Heart right ventricle (tissue), 16 donors: ENCODE results near the gene NR2F1-AS1. TPM values are rescaled to one million over a fixed set of nuclear protein-coding genes. Genes with fewer than 3 reads are reported as not detected.
A peak's percentile ranks its signal among the peaks of the same experiment; 100 is the strongest.

Experiments
- ATAC-seq, 8 donors: fragments of 200-7000 bp; cut with Tn5 transposase; one replicate each; pipeline ENCODE4 v1.9.1; 2020; ENCODE audit warnings: mild to moderate bottlenecking in 8 of 8, moderate library complexity in 8 of 8, moderate number of reproducible peaks in 1 of 8
- DNase-seq, 2 donors: peaks; one replicate each; pipeline ENCODE4 v3.0.0-alpha.2; 2020
- H3K27ac ChIP-seq, 10 donors: fragments of 200-600 bp; sonication (generic) in 2 of 10; one replicate each; pipeline versions ENCODE4 v1.5.0 to v1.8.0; 2020 to 2022; ENCODE audit warnings: mild to moderate bottlenecking in 3 of 10
- H3K27me3 ChIP-seq, 7 donors: fragments of 200-600 bp; one replicate each; pipeline ENCODE4 v1.8.0; 2021 to 2022; ENCODE audit warnings: mild to moderate bottlenecking in 2 of 7
- H3K36me3 ChIP-seq, 9 donors: fragments of 200-600 bp; sonication (generic) in 1 of 9; one replicate each; pipeline versions ENCODE4 v1.5.0 to v1.8.0; 2020 to 2022; ENCODE audit warnings: mild to moderate bottlenecking in 2 of 9
- H3K4me1 ChIP-seq, 9 donors: fragments of 200-600 bp; sonication (generic) in 1 of 9; one replicate each; pipeline versions ENCODE4 v1.5.0 to v1.8.0; 2020 to 2022; ENCODE audit warnings: mild to moderate bottlenecking in 4 of 9
- H3K4me3 ChIP-seq, 10 donors: fragments of 200-600 bp; sonication (generic) in 2 of 10; one replicate each; pipeline versions ENCODE4 v1.5.0 to v1.8.0; 2020 to 2022; ENCODE audit warnings: mild to moderate bottlenecking in 7 of 10, moderate library complexity in 2 of 10
- H3K9me3 ChIP-seq, 11 donors: fragments of 200-600 bp in 10 of 11; sonication (generic) in 2 of 11; one replicate each; pipeline versions ENCODE4 v1.5.0 to v1.8.0; 2013 to 2022; ENCODE audit warnings: mild to moderate bottlenecking in 2 of 11, control low read depth in 1 of 11, moderate library complexity in 1 of 11
- CTCF ChIP-seq, 9 donors: fragments of 200-600 bp; sonication (generic) in 2 of 9; IDR thresholded peaks; one replicate each; pipeline versions ENCODE4 v1.5.0 to v1.8.0; 2021 to 2022; ENCODE audit warnings: antibody characterized with exemption in 9 of 9, mild to moderate bottlenecking in 5 of 9, moderate library complexity in 1 of 9
- WGBS, 2 donors: extraction: QIAGEN DNeasy Blood & Tissue Kit; methylation state at CpG; one replicate each; pipeline ENCODE4 v1.1.7; 2013; ENCODE audit warnings: inconsistent platforms in 1 of 2; 5-methylcytosine and 5-hydroxymethylcytosine counted together
- intact Hi-C, 10 donors: fragments of 100-400 bp; cut with DNase I; formaldehyde crosslinking; loops; one replicate each; pipeline versions ENCODE4 v1.11.1 to v1.14.2; 2022
- long read RNA-seq, 3 donors: library from polyadenylated mRNA; unstranded; transcript quantifications; one replicate each; pipeline ENCODE4 v2.0.0, GENCODE V29; 2020 to 2021
- polyA plus RNA-seq, 2 donors: library from polyadenylated mRNA; stranded (reverse); fragments of 200-250 nt; gene quantifications; one replicate each; pipeline ENCODE4 v1.2.3, GENCODE V29; 2013
- total RNA-seq, 10 donors: library from RNA; stranded (reverse); fragmentation: NEBNext Ultra II Directional in 3 of 10; extraction: Animal tissue kit (Norgen Biotek cat#: 25700) in 3 of 10; gene quantifications; one replicate each; pipeline versions ENCODE4 v1.2.1 to v1.2.4, GENCODE V29; 2021 to 2023
- donor health status: Arrhythmogenic right ventricular cardiomyopathy.
- donor health status: ischemic (EF 13 %, LVEDD 7.1; RV severe dilation, severe dysfunction).
- donor health status: healthy with polysubstance abuse.
- donor health status: DM: no; HTN: yes; CAD: no.
- donor health status: DM: no; HTN: no; CAD: no.
- donor health status: ischemic (EF 25% LVEDD 6.9; RV normal size, moderate dysfunction).
- donor health status: ischemic (EF 25% LVEDD 5.7; RV mildly dilated, moderate dysfunction).
- donor health status: healthy.
- donor health status: DM: yes; HTN: yes; CAD: no.
- donor health status: Ischemic cardiomyopathy.
- donor health status: ischemic (EF 35%, LVEDD 5.7; RV mildly dilated, moderate dysfunction).
- donor health status: nonischemic (EF 11% LVEDD 7.7; RV severe dilation, severe dysfunction).
- donor health status: DM: yes; HTN: yes; CAD: no.
- donor health status: PGD.
- donor health status: ischemic (EF 29% LVEDD 5.4; RV normal size, mild dysfunction).
- donor health status: nonischemic (EF 23%, LVEDD 6.1; RV moderate dilation, normal function).

The NR2F1-AS1 gene
- total RNA-seq (under 1 TPM in 9 of 10 donors, not detected in 1; 0.44 to 0.87 (median 0.59) TPM), polyA plus RNA-seq (1 to 10 TPM in 1 of 2 donors, under 1 TPM in 1; 0.41 to 2.9 TPM)
- long read RNA-seq, donor 1, result 0 reads
- long read RNA-seq, donor 2, result 0 reads
- long read RNA-seq, donor 3, result 0 reads

- WGBS, 2 donors, result 0 to 1% methylated on average over 41 of the region's 41 CpGs
- TF ChIP-seq CTCF (IDR thresholded peaks at IDR 0.05), result no peak
- intact Hi-C loops, result loop anchor here in 7 of 10 donors (1.0 to 10.0 kb wide), 6 partner anchors 220 to 1114 kb away; no protein-coding TSS in a partner anchor
- ATAC-seq, result peak; percentile 8 to 35 (median 26)
- Histone ChIP-seq H3K4me3 (peak within 1 kb of the TSS; percentile 36 to 67 (median 64)), H3K9me3 (no peaks in the 10 kb centered on the region), H3K27ac (peak within 1 kb of the TSS in 6 of 10 donors; percentile 7 to 59 (median 39)), H3K4me1 (peaks cover 6 to 59% (median 41%) of the 10 kb centered on the region in 9 donors), H3K36me3 (no peaks in the 10 kb centered on the region), H3K27me3 (peaks cover 3 to 89% (median 83%) of the 10 kb centered on the region in 7 donors)
- DNase-seq, result peak in 1 of 2 donors; percentile 15
These were observed at the start of gene NR2F1-AS1 for GRCh38 chr5:93580927-93581445. NR2F1-AS1 (minus strand) TSS chr5:93581219.

- Histone ChIP-seq H3K4me1 (peaks cover 0 to 8% (median 5%) of the 10 kb centered on the region in 9 donors), H3K9me3 (no peaks in the 10 kb centered on the region), H3K27me3 (peaks cover 0 to 10% (median 0%) of the 10 kb centered on the region in 7 donors), H3K4me3 (no peak overlapping the region), H3K27ac (no peak overlapping the region), H3K36me3 (no peaks in the 10 kb centered on the region)
- no peak for TF ChIP-seq CTCF (IDR thresholded peaks at IDR 0.05)
- ATAC-seq (no peak), DNase-seq (no peak)
- intact Hi-C loops, result no loop called here
These were observed 45.8 kb upstream of the NR2F1-AS1 start for GRCh38 chr5:93626801-93627200.

- Histone ChIP-seq H3K27ac (no peak overlapping the region), H3K9me3 (no peaks in the 10 kb centered on the region), H3K36me3 (no peaks in the 10 kb centered on the region), H3K4me3 (no peak overlapping the region), H3K27me3 (peaks cover 0 to 29% (median 0%) of the 10 kb centered on the region in 7 donors), H3K4me1 (peaks cover 0 to 20% (median 7%) of the 10 kb centered on the region in 9 donors)
- DNase-seq, result no peak
- intact Hi-C loops, result no loop called here
- TF ChIP-seq CTCF (IDR thresholded peaks at IDR 0.05), result no peak
- ATAC-seq, result no peak
- 78 to 87% methylated on average over 4 of the region's 4 CpGs for WGBS, 2 donors
These were observed 42.1 kb upstream of the NR2F1-AS1 start for GRCh38 chr5:93623153-93623552.

GRCh38 chr5:93622240-93622885 is 41.3 kb upstream of the NR2F1-AS1 start:
- H3K27ac ChIP-seq, result peak overlapping the region in 3 of 10 donors; percentile 68 to 86 (median 79)
- no peaks in the 10 kb centered on the region for H3K36me3 ChIP-seq
- no peak for TF ChIP-seq CTCF (IDR thresholded peaks at IDR 0.05)

More at GRCh38 chr5:93622240-93622885, 41.3 kb upstream of the NR2F1-AS1 start:
- peaks cover 0 to 29% (median 0%) of the 10 kb centered on the region in 7 donors for H3K27me3 ChIP-seq
- intact Hi-C loops, result no loop called here
- peaks cover 0 to 20% (median 7%) of the 10 kb centered on the region in 9 donors for H3K4me1 ChIP-seq
- 47 to 67% methylated on average over 4 of the region's 4 CpGs for WGBS, 2 donors
- ATAC-seq (peak in 6 of 8 donors; percentile 20 to 52 (median 32)), DNase-seq (peak in 1 of 2 donors; percentile 17)
- H3K4me3 ChIP-seq, result peak overlapping the region in 4 of 10 donors; percentile 64 to 70 (median 68)
- no peaks in the 10 kb centered on the region for H3K9me3 ChIP-seq
